Erythroblast (primary cell): ENCODE measurements around the gene CPB2.

ENCODE experiments used
- GATA1 ChIP-seq: IDR thresholded peaks from 2 replicates; pipeline ENCODE4 v1.6.1; 2011; ENCODE audit warnings: low read depth, mild to moderate bottlenecking, control low read depth, low read length, moderate library complexity
- POLR2A ChIP-seq: IDR thresholded peaks from 2 replicates; pipeline ENCODE4 v1.6.1; 2011; ENCODE audit warnings: mild to moderate bottlenecking, low read length

GRCh38 chr13:46063292-46063691 lies 41.5 kb downstream of the CPB2 start:
- TF ChIP-seq POLR2A: no peak
- no peak for TF ChIP-seq GATA1
